Measurements from ENCODE around the gene FBXW2. TPM values are rescaled to one million over a fixed set of nuclear protein-coding genes. Genes with fewer than 3 reads are reported as not detected.
"Not testable (repeated sequence)": the region's sequence is repeated elsewhere in the genome, so short reads cannot be mapped to it uniquely, and the experiment has no call there.

The FBXW2 gene
- total RNA-seq, 4 donors from 2014 or later, result 46.9 to 54.8 (median 50.1) TPM

DNA sequence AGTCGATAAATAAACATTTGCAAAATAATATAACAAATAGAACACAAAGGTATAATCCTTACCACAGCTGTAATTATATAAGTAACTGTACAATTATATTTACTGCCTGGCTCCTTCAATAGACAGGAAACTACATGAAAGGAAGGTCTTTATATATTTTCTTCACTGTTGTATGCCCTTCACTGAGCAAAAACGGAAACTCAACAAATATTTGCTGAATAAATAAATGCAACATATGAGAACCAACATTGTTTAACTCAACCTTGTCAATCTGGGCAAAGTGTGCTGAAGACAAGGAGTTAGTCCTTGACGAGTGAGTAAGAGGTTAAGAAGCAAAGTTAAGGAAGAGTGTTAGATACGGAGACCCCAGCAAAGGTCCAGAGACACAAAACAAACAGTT, 26.9 kb upstream of the FBXW2 start:
- peaks cover 27 to 54% of the 10 kb centered on the region in 2 donors for H3K36me3 ChIP-seq
- TF ChIP-seq, protein P1, sequence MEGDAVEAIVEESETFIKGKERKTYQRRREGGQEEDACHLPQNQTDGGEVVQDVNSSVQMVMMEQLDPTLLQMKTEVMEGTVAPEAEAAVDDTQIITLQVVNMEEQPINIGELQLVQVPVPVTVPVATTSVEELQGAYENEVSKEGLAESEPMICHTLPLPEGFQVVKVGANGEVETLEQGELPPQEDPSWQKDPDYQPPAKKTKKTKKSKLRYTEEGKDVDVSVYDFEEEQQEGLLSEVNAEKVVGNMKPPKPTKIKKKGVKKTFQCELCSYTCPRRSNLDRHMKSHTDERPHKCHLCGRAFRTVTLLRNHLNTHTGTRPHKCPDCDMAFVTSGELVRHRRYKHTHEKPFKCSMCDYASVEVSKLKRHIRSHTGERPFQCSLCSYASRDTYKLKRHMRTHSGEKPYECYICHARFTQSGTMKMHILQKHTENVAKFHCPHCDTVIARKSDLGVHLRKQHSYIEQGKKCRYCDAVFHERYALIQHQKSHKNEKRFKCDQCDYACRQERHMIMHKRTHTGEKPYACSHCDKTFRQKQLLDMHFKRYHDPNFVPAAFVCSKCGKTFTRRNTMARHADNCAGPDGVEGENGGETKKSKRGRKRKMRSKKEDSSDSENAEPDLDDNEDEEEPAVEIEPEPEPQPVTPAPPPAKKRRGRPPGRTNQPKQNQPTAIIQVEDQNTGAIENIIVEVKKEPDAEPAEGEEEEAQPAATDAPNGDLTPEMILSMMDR (IDR thresholded peaks at IDR 0.05), result no peak
- no peak for TF ChIP-seq POLR2A (IDR thresholded peaks at IDR 0.05)
- no peaks in the 10 kb centered on the region for H3K27me3 ChIP-seq
- H3K4me3 ChIP-seq (replicated peaks in 1 of 3), result no peak overlapping the region
- H3K27ac ChIP-seq, result no peak overlapping the region
- DNase-seq, result no peak
- no peaks in the 10 kb centered on the region for H3K9me3 ChIP-seq
- intact Hi-C loops (cut with DNase I), result no loop called here
- 95 to 96% methylated on average over 4 of the region's 4 CpGs for WGBS, 2 donors
- no peaks in the 10 kb centered on the region for H3K4me1 ChIP-seq

- no peak overlapping the region for H3K4me3 ChIP-seq (replicated peaks in 1 of 3)
- no peaks in the 10 kb centered on the region for H3K4me1 ChIP-seq
- H3K9me3 ChIP-seq, result no peaks in the 10 kb centered on the region
- TF ChIP-seq POLR2A (IDR thresholded peaks at IDR 0.05), result no peak
- TF ChIP-seq, protein P1 (IDR thresholded peaks at IDR 0.05), result no peak
- intact Hi-C loops (cut with DNase I), result no loop called here
- no peak overlapping the region for H3K27ac ChIP-seq
- no peak for DNase-seq
- peaks cover 22 to 46% of the 10 kb centered on the region in 2 donors for H3K36me3 ChIP-seq
- 88 to 97% methylated on average over 1 of the region's 1 CpG for WGBS, 2 donors
- H3K27me3 ChIP-seq, result no peaks in the 10 kb centered on the region
These were observed 25.4 kb upstream of the FBXW2 start for GRCh38 chr9:120818595-120818994.

DNA sequence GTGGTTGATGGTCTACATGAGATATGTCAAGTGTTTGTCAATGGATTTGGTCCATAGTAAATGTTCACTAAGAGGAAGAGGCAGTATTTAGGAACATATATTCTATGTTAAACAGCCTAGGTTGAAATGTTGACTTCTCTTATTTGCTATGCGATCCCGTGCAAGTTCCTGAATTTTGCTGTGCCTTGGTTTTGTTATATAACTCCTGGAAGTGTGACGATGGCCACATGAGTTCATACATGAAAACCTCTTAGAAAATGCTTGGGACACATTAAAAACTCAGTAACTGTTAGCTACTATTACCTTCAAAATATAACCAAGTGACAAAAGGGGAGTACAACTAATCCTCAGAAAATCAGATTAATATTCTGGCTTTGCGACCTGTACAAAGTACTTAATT, 21.9 kb upstream of the FBXW2 start:
- H3K4me3 ChIP-seq (replicated peaks in 1 of 3), result no peak overlapping the region
- peaks cover 13 to 28% of the 10 kb centered on the region in 2 donors for H3K36me3 ChIP-seq
- intact Hi-C loops (cut with DNase I), result no loop called here
- 94 to 97% methylated on average over 4 of the region's 4 CpGs for WGBS, 2 donors
- no peak for DNase-seq
- H3K27ac ChIP-seq, result no peak overlapping the region
- H3K4me1 ChIP-seq, result no peaks in the 10 kb centered on the region
- no peaks in the 10 kb centered on the region for H3K27me3 ChIP-seq
- H3K9me3 ChIP-seq, result no peaks in the 10 kb centered on the region
- TF ChIP-seq POLR2A (IDR thresholded peaks at IDR 0.05), result no peak
- TF ChIP-seq, protein P1 (IDR thresholded peaks at IDR 0.05), result no peak

- TF ChIP-seq, protein P1 (IDR thresholded peaks at IDR 0.05), result no peak
- no peak for TF ChIP-seq POLR2A (IDR thresholded peaks at IDR 0.05)
- no peak overlapping the region for H3K4me3 ChIP-seq (replicated peaks in 1 of 3)
- H3K4me1 ChIP-seq, result no peaks in the 10 kb centered on the region
- no peak for DNase-seq
- H3K9me3 ChIP-seq, result no peaks in the 10 kb centered on the region
- intact Hi-C loops (cut with DNase I), result no loop called here
- H3K27me3 ChIP-seq, result no peaks in the 10 kb centered on the region
- no peak overlapping the region for H3K27ac ChIP-seq
- H3K36me3 ChIP-seq, result no peaks in the 10 kb centered on the region
These were observed 15.7 kb upstream of the FBXW2 start for GRCh38 chr9:120808931-120809330.

- no peaks in the 10 kb centered on the region for H3K9me3 ChIP-seq
- no peaks in the 10 kb centered on the region for H3K4me1 ChIP-seq
- no peaks in the 10 kb centered on the region for H3K36me3 ChIP-seq
- intact Hi-C loops (cut with DNase I), result no loop called here
- TF ChIP-seq POLR2A (IDR thresholded peaks at IDR 0.05), result no peak
- TF ChIP-seq, protein P1 (IDR thresholded peaks at IDR 0.05), result no peak
- H3K4me3 ChIP-seq (replicated peaks in 1 of 3), result no peak overlapping the region
- H3K27me3 ChIP-seq, result no peaks in the 10 kb centered on the region
- H3K27ac ChIP-seq, result no peak overlapping the region
- DNase-seq, result no peak
These were observed 14.6 kb upstream of the FBXW2 start for GRCh38 chr9:120807607-120808379.

DNA sequence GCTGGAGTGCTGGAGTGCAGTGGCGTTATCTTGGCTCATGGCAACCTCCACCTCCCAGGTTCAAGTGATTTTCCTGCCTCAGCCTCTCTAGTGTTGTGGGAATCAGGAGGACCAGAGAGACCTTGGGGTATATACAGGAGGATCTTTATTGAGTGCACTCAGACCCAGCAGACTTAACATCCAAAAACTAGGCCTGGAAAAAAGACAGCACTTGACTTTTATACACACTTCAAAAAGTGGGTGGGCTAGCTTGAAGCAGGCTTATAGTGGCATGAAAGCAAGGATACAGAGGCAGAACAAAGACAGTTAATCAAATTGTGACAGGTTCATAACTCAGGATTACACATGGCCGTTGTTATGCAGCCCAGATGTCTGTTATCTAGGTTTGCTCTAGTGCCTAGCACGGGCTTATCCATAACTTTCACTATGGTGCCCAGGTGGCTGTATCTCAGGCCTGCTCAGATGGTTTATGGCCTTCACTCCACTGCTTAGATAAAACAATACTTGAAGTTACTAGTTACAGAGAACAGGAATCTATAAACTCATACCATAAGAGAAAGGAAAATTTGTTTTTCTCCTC, 11.7 kb upstream of the FBXW2 start:
- H3K9me3 ChIP-seq; DNase-seq; H3K27me3 ChIP-seq; H3K4me3 ChIP-seq (replicated peaks in 1 of 3); H3K4me1 ChIP-seq; intact Hi-C loops (cut with DNase I); H3K27ac ChIP-seq; H3K36me3 ChIP-seq: not testable (repeated sequence)
- WGBS, 2 donors, result 95 to 96% methylated on average over 3 of the region's 3 CpGs
